ENCODE data around the gene PPP3CA.

GRCh38 chr4:101142259-101142658 lies 205.1 kb downstream of the PPP3CA start:
- no peak for TF ChIP-seq POLR2A (IDR thresholded peaks at IDR 0.05)
- no peak for TF ChIP-seq CTCF (IDR thresholded peaks at IDR 0.05)

Measured in lower leg skin (tissue), 3 donors.